LNCaP clone FGC (cell line): Measurements from ENCODE around the gene SLC25A26.

Source experiments
- DNase-seq: peaks from one replicate; pipeline ENCODE4 v3.0.0-alpha.2; 2011; ENCODE audit warnings: low read depth
- H3K4me3 ChIP-seq: 2 replicates; pipeline ENCODE4 v1.5.1; 2011; ENCODE audit warnings: mild to moderate bottlenecking, low read depth, low read length, control low read depth
- TF ChIP-seq, protein P1 (sequence below): IDR thresholded peaks from 2 replicates; pipeline ENCODE4 v1.5.1; 2012; ENCODE audit warnings: mild to moderate bottlenecking; ENCODE audit not compliant: control insufficient read depth, insufficient read depth; ENCODE audit errors: extremely low read depth

SLC25A26 gene

DNA sequence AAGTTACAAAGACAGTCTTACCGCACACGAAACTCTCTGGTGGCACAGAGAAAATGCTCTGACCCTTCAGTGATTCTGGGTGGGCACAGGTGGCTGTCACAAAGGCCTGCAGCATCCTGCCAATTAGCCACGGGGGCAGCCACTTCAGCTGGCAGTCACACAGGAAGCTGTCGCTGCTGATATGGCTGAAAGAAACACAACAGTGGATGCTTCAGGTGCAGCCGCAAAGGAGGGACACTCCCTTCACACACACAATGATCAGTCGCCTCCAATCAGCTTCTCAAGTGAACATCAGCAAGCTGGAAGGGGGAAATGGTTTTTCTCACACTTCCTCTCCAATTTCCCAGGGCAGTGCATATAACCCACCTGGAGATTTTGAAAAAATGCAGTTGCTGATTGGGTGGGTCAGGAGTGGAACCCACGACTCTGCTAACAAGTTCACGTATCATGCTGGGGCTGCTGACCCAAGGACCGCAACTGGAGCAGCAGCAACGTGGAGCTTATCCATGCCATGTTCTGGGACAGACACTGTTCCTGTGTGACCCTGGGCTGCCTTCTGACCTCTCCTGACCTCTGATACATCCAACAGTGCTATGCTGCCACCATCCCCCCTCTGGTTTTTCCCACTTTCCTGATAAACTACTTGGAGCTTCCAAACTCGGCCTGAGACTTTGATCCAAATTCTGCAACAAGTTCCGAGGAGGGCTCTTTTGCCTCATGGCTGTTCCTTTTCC is 173.4 kb downstream of the SLC25A26 start:
- no peak overlapping the region for H3K4me3 ChIP-seq
- TF ChIP-seq, protein P1, sequence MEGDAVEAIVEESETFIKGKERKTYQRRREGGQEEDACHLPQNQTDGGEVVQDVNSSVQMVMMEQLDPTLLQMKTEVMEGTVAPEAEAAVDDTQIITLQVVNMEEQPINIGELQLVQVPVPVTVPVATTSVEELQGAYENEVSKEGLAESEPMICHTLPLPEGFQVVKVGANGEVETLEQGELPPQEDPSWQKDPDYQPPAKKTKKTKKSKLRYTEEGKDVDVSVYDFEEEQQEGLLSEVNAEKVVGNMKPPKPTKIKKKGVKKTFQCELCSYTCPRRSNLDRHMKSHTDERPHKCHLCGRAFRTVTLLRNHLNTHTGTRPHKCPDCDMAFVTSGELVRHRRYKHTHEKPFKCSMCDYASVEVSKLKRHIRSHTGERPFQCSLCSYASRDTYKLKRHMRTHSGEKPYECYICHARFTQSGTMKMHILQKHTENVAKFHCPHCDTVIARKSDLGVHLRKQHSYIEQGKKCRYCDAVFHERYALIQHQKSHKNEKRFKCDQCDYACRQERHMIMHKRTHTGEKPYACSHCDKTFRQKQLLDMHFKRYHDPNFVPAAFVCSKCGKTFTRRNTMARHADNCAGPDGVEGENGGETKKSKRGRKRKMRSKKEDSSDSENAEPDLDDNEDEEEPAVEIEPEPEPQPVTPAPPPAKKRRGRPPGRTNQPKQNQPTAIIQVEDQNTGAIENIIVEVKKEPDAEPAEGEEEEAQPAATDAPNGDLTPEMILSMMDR: no peak
- no peak for DNase-seq

DNA sequence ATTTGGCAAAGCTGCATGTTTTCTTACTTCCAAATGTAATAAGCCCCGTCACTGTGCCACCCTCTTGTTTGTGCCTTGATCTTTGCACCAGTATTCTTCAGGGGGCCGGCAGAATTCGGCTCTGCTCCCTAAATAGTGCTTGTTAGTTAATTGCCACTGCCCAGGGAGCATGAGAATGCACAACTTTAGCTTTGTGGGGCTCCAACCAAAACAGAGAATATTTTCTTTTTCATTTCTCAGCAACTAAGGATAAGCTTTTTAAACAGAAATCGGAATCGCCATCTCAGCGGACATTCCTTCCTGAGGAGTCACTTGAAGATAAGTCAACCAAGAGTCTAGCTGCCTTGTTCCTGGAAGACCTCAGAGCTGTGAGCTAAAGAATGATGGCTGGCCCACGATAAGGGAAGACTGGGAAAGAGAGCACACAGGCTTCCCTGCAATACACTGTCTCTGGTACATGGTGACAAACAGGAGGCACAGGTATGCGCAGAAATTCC is 174.0 kb downstream of the SLC25A26 start:
- DNase-seq: no peak
- no peak overlapping the region for H3K4me3 ChIP-seq
- TF ChIP-seq, protein P1: no peak

DNA sequence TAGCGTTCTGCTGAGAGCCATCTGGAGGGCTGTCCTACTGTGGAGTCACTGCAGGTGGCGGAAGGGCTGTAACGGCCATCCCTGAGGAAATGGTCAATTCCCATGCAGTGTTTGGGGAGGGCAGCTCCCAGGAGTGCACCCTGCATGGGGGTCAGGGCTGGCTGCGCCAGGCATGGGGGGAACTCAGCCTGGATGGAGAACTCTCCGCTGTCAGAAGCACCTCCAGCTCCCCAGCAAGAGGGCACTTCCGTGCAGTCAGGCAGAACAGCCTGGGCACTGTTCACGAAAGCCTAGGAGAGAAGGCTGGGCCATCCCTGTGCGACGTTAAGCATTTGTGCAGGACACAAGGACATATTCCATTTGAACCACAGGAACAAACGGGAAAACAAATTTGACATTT is 174.8 kb downstream of the SLC25A26 start:
- DNase-seq: no peak
- H3K4me3 ChIP-seq: no peak overlapping the region

GRCh38 chr3:66396161-66396760 is 175.5 kb downstream of the SLC25A26 start:
- TF ChIP-seq, protein P1: no peak
- no peak overlapping the region for H3K4me3 ChIP-seq
- DNase-seq: no peak

More for the DNA sequence above, 174.8 kb downstream of the SLC25A26 start:
- TF ChIP-seq, protein P1: no peak

DNA sequence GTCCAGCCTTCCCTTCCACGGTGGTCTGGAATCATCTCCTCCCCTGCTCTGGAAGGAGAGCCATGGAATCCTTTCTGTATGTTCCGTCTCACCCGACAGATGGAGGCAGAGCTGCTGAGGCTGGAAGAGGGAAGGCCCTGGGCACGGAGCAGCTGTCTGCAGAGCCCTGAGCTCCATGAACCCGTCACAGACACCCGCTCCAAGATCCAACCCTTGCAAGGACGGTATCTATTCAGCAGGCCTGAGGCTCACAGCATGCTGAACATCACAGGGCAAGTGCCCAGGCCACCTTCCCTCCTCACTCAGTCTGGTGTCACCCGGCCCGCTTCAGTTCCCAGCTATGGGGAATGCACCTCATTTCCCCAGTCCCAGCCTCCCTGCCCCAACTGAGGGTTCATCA is 176.1 kb downstream of the SLC25A26 start:
- TF ChIP-seq, protein P1: no peak
- no peak for DNase-seq
- H3K4me3 ChIP-seq: no peak overlapping the region

GRCh38 chr3:66397745-66398144 is 176.9 kb downstream of the SLC25A26 start:
- H3K4me3 ChIP-seq: no peak overlapping the region
- TF ChIP-seq, protein P1: no peak
- no peak for DNase-seq
